Renal cortex interstitium (tissue), 11 donors: ENCODE measurements around the gene ZNF70. TPM values are rescaled to one million over a fixed set of nuclear protein-coding genes. Genes with fewer than 3 reads are reported as not detected.

Experiments used
- DNase-seq, 11 donors: peaks; one replicate each; pipeline ENCODE4 v3.0.0-alpha.2; 2013; ENCODE audit warnings: low read depth in 9 of 11, low spot score in 4 of 11; ENCODE audit errors: extremely low read depth in 1 of 11
- polyA plus RNA-seq, 3 donors: library from polyadenylated mRNA; unstranded; fragments of 120-200 nt; gene quantifications; one replicate each; pipeline ENCODE4 v1.2.1, GENCODE V29; 2013; ENCODE audit not compliant: insufficient read length in 3 of 3

ZNF70 gene
- polyA plus RNA-seq, 3 donors: 5.9 to 7.6 (median 5.9) TPM

DNA sequence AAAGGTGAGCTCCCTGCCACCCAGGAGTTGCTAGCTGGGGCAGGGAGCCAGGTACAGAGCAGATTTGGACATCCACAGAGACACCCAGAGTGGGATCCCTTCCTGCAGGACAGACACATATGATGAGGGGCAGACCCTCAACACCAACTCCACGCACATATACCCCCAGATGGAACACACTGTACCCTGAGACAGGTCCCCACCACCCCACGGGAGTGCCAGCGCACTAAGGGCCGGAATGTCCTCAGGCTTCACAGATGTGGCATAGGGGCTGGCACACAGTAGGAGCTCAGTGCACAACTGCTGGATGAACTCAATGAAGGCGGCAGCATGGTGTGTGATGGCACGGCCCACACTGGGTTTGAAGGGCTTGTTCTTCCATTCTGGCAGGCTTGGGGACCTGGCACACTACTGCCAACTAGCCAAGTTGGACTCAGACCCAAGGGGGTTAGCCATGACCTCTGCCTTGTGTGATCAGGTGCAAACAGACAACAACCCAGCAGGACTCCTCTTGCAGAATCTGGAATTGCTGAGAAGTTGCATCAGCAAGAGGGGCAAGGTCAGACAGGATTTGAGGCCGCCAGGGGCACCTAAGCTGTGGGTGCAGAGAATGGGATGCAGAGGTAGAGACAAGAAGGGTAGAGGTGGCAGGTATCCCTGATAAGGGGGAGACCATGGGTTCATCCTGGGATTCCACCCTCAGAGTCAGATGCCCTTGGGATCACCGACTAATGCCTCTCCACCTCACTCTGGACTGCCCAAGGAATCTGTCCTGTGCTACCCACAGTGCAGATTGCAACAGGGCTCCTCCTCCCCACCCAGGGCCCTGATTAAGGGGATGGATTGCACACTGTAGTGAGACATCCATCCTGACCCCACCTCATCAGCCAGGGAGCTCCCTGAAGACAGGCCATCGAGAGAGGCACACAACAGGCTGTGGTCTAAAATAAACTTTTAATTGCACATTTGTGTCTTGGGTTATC is 14.3 kb upstream of the ZNF70 start:
- no peak for DNase-seq

DNA sequence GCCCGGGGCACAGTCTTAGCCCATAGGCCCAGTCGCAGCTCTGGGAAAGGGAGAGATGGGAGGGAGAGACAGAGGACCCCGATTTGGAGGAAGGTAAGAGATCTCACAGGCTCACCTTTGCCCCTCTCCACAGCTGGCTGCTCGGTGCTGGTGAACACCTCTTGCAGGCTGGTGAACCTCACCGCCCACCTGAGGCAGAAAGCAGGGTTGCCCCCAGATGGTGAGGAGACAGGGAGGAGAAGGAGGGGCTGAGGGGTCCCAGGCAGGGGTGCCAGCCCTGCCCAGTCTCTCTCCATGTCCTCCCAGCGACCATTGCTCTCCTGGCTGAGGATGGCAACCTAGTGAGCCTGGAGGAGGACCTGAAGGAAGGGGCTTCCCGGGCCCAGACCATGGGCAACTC is 13.0 kb upstream of the ZNF70 start:
- DNase-seq: no peak

DNA sequence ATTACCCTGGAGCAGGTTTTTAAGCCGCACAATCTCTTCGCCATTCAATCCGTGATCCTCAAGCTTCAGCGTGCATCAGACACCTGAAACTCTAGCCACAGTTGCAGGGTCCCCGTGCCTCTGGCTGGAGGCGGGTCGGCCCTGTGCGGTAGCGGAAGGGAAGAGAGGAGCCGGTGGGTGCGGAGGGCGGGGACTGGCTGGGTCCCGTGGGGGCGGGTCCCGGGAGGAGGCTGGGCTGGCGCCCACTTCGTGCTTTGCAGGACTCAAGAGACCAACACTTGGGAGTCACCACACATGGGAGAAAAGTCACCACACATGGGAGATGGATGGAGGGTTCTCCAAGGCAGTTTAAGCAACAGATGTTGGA is 12.7 kb upstream of the ZNF70 start:
- DNase-seq: no peak

DNA sequence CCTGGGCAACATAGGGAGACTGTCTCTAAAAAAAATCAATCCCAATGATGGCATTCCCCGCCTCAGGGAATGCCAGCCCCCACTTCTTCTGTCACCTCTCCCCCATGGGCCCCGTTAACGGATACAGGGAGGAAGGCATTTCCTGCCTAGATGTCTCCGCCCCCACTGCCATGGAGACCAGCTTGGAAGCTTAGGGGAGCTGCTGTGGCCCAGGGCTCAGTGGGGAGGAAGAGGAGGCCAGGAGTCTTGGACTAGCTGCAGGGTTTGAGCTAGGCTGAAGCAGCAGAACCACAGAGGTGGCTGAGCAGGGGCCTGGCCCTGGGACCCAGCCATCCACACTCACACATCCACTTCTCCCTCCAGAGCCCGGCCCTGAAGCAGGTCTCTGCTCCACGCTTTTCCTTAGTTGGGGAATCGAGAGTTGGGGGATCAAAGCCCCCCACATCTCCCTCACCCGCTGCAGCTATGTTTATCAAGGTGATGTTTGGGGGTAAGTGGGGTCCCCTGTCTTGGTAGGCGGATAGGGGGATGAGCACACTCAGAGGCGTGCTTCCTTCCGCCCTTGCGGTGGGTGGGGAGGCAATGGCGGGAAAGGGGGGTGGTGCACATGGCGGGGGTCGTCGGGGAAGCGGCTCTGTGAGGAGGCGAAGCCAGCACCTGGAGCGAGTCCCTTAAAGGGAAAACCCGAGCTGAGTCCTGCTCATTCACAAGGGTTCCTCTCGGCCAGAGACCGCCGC is 12.1 kb upstream of the ZNF70 start, which contains the start of gene C22orf15:
Gene C22orf15 (plus strand): TSS at position 149 of the 737 bp plus-strand sequence. CDS start 317 bp downstream, at position 466.
- DNase-seq: no peak

DNA sequence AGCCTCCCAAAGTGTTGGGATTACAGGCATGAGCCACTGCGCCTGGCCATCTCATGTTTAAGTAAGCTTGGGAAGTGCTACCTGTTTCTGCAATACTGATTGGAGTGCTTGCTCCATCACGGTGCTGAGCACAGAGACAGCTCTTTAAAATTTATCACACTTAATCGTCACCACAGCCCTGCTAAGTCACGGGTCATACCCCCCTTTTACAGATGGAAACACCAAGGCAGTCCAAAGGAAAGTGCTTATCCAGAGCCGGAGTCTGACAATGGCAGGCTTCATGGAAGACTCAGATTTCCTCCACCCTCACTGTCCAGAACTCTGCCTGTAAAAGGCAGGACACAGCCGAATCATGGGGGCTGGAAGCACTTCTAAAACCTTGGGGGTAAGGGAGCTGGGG is 9.1 kb upstream of the ZNF70 start:
- no peak for DNase-seq

DNA sequence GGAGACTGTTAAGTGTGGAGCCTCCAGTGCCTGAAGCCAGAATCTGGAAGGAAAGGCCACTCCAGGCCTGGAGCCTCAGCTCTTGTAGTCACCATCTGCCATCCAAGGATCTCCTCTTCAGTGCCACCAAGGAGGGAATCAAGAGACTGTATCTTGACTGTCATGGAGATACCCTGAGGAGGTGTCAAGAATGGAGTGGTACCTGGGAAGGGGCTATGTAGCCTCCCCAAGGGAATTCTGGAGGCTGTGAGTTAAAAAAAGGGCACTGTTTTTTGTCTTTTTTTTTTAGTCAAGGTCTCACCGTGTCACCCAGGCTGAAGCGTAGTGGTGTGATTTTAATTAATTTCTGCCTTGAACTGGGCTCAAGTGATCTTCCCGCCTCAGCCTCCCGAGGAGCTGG is 8.7 kb upstream of the ZNF70 start:
- DNase-seq: no peak

DNA sequence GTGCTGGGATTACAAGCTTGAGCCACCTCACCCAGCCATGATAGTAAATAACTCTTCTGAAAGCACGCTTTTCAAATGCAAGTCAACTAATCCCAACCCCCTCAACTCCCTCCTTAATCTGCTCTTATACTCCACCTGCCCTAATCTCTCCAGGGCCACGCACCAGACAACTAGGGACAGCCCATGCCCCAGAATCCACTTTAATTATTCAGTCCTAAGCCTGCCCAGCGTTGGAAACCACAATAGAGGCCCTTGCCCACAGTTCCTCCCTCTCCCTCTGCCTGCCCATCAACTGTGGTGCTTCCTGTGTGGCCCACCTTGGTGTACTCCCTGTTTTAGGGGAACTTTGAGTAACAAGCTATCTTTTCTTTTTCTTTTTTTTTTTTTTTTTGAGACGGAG is 6.0 kb upstream of the ZNF70 start:
- DNase-seq: no peak

DNA sequence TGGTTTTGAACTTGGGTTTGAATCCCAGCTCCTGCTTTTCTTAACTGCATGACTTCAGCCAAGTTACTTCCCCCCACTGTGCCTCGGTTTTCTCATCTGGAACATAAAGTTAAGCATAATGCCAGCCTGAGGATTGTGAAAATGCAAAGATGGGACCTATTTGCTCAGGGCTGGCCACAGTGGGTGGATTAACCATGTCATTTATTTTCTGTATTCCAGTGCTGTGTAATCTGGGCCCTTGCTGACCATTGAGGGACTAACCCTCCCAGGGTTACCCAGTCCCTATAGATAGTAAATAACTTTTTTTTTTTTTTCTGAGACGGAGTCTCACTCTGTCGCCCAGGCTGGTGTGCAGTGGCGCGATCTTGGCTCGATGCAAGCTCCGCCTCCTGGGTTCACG is 4.8 kb upstream of the ZNF70 start:
- no peak for DNase-seq

DNA sequence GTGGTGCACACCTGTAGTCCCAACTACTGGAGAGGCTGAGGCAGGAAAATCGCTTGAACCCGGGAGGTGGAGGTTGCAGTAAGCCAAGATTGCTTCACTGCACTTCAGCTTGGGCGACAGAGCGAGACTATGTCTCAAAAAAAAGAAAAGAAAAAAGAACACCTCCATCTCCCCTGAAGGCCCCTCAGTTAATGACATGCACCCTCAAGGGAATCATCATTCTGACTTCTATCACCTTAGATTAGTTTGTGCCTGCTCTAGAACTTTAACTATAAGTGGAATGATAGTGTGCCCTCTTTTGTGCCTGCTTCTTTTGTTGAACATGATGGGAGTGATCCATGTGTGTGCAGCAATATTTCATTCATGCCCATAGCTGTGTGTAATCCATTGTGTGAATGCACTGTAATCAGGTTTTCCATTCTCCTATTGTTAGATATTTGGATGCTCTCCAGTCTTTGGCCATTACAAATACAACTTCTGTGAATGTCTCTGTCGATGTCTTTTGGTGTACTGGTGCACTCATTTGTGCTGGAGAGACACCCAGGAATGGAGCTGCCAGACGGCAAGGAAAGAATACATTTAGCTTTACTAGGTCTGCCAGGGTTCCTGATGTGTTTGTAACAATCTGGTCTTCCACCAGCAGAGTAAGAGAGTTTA is 4.2 kb upstream of the ZNF70 start:
- DNase-seq: no peak

DNA sequence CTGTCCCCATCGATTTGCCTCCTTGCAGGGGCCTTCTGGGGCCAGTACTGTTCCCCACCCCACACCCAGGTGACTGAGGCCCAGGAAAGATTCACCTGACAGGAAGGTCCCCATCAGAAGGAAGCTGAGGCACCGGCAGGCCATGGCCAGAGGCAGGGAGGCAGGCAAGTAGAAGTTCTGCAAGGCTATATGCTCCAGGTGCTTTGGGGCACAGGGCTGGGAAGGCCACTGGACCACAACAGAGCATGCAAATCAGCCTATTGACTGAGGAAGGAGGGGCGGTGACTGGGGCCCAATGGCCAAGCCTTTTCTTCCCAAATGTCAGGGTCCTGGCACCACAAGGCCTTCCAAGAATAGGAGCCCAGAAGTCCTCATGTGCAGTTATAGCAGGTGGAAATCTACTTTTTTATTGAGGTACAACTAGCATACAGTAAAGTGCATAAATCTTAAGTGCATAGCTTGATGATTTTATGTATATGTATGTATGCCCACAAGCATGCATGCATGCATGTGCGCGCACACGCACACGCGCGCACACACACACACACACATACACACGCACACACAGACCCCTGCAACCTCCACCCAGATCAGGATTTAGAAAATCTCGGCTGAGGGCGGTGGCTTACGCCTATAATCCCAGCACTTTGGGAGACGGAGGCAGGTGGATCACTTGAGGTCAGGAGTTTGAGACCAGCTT is 3.5 kb upstream of the ZNF70 start, which contains the start of gene VPREB3:
Gene VPREB3 (minus strand): TSS at position 206 of the 700 bp plus-strand sequence. CDS start 62 bp downstream, at position 144.
- DNase-seq: no peak

DNA sequence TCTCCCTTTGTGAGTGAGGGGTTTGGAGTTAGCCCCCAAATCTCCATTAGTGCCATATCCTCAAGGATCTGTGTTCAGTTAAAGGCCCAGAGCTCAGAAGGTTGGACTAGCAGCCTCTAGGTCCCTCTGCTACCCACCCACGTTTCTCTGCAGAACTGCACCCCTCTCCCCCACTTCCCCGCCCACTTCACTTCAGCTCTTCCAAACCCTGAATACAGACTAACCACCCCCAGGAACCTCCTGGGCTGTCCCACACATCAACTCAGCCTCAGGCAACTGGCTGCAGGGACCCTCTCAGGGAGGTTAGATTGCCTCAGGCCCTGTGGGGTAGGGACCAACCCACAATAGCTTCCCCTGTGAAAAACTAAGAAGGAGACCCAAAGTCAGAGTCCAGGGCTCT is 2.5 kb upstream of the ZNF70 start:
- no peak for DNase-seq

DNA sequence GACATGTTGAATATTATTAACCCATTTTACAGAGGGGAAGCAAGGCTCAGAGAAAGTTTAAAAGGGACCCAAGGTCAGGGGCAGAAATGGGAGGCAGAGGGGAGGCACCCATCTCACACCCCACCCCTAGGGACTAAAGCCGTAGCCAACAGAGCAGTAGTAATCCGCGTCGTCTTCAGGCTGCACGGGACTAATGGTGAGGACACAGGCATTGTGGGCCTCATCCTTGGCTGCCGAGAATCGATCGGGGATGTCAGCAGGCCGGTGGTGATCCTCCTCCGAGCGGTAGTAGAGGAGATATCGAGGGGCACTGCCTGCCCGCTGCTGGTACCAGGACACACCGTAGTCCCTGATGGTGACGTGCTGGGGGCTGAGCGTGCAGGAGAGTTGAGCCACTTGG is 1.8 kb upstream of the ZNF70 start:
- no peak for DNase-seq

DNA sequence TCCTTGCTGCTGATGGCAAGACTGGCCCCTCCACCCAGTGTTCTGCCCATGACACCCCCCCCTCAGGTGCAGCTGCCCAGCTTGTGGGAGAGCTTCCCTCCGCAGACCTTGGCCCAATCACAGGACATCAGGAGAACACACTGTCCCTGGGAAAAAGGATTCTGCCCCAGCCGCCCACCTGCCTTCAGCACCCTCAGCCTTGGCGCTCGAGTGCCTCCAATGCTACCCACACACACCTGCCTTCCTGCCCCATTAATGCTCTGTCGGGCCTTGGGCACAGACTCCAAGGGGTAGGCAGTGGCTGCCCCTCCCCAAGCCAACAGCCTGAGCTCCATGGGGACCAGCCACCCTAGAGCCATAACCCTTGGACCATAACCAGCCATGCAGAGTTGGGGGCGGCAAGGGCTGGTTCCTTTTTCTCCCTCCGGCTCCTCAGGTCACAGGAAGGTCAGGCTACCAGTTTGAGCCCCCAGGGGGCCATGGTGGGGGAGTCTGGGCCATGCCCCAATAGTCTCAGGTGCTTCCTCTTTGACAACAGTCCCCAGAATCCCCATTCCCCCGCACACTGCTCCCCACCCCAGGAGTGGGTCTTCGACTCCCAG is 1.3 kb upstream of the ZNF70 start:
- DNase-seq: no peak

DNA sequence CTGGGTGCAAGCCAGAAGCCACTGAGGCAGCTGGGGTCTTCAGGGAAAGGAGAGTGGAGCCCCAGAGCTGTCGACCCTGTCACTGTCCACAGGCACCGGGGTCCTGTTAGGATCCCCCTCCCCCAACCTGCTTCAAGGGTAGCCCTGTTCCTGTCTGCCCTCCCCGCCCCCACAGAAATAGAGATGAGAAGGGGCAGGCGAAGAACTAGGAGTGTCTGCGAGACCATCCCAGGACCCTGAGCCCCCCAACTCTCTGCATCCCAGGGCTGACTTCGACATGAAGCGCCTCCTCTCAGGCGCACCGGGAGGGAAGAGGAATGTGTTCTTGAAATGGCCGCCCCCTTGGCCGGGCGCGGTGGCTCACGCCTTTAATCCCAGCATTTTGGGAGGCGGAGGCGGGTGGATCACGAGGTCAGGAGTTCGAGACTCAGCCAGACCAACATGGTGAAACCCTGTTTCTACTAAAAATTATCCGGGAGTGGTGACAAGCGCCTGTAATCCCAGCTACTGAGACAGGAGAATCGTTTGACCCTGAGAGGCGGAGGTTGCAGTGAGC is 607 bp upstream of the ZNF70 start:
- DNase-seq: peak in 3 of 11 donors; percentile 28 to 42 (median 41)

DNA sequence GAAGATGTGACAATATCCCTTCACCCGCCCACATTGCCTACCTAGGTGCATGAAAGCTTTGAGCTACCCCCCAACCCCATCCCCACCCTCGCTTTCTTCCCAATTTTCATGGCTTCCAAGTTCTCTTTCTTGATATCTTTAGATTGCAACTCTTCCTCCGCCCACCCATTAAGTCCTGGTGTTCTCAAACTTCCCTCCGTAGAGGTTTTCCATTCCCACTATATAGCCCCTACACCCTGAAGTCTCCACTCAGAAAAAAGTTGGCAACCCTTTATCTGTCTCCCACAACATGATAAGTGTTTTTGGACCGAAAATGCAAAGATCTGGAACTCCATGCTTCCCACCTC is 572 bp downstream of the ZNF70 start:
- DNase-seq: no peak

DNA sequence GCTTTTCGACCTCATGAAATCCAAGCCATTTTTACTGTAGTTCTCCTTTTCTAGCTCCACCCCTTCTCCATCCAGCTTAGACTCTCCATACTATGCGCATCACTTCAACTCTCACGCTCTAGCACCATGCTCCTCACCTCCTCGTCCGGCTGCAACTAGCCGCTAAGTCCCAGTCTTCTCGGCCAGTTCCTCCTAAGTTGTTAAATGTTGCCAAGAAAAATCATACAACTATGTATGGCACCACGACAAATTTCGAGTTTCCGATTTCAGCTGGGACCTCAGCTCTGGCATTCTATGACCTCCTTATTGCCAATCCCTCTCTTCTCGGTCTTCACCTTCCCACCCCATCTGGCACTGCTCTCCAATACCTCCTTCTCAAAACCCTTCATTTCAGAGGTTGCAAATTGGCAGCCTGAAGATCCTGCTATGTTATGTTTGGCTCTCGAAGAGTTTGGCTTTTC is 1.0 kb downstream of the ZNF70 start:
- DNase-seq: no peak

DNA sequence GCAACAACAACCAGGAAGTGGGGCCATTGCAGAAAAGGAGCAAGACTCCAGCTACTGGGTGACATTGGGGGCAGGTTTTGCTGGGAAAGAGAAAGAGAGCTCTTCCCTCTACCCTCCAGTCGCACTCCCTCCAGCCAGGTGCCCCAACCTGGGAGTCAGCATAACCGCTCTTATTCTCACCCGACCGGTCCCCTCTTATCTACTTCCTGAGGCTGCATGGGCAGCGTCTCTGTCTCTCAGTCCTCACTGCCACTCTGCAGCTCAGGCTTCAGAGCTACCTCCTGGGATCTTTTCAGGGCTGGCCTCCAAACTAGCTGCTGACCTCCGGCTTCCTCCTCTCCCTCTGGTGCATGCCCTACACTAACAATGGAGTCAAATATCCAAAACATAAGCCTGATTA is 5.1 kb downstream of the ZNF70 start:
- DNase-seq: no peak

DNA sequence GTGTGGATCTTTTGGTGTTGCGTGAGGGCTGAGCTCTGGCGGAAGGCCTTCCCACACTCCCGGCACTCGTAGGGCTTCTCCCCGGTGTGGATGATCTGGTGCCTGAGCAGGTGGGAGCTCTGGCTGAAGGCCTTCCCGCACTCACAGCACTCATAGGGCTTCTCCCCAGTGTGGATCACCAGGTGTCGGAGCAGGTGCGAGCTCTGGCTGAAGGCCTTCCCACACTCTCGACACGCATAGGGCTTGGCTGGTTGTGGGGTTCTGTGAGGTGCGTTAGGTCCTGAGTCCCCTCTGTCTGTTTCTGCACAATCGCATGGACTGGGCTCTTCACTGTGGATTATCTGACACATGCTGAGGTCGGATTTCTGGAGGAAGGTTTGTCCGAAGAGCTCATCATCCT is 6.4 kb downstream of the ZNF70 start:
- DNase-seq: no peak
